ENCODE results near the gene RALB.
"Not testable (repeated sequence)": the region's sequence is repeated elsewhere in the genome, so short reads cannot be mapped to it uniquely, and the experiment has no call there.

RALB gene

DNA sequence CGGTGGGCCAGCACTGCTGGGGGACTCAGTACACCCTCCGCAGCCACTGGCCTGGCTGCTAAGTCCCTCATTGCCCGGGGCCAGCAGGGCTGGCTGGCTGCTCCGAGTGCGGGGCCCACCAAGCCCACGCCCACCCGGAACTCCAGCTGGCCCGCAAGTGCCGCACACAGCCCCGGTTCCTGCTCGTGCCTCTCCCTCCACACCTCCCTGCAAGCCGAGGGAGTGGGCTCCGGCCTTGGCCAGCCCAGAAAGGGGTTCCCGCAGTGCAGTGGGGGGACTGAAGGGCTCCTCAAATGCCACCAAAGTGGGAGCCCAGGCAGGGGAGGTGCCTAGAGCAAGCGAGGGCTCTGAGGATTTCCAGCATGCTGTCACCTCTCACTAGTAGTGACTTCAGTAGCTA lies 7.3 kb downstream of the RALB start:
- DNase-seq (ENCODE audit: extremely low spot score, insufficient read length, low read depth); FAIRE-seq: not testable (repeated sequence)

DNA sequence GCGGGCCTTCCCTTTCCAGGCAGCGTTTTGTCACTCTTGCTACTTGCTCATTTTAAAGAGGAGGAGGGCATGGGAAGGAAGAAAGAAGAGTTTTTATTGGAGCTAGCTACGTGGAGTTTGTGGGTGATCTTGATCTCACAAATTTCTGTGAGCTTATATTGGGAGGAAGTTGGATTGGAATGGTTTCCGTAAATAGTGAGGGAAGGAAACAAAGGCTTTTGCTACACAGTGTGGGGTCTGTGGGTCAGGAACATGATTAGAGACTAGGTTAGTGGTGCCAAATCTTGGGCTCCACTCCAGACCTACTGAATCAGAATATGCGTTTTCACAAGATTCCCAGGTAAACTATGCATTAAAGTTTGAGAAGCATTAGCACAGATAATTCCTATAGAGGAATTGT lies 8.1 kb downstream of the RALB start:
- DNase-seq (ENCODE audit: extremely low spot score, insufficient read length, low read depth) (no peak), FAIRE-seq (no peak)

DNA sequence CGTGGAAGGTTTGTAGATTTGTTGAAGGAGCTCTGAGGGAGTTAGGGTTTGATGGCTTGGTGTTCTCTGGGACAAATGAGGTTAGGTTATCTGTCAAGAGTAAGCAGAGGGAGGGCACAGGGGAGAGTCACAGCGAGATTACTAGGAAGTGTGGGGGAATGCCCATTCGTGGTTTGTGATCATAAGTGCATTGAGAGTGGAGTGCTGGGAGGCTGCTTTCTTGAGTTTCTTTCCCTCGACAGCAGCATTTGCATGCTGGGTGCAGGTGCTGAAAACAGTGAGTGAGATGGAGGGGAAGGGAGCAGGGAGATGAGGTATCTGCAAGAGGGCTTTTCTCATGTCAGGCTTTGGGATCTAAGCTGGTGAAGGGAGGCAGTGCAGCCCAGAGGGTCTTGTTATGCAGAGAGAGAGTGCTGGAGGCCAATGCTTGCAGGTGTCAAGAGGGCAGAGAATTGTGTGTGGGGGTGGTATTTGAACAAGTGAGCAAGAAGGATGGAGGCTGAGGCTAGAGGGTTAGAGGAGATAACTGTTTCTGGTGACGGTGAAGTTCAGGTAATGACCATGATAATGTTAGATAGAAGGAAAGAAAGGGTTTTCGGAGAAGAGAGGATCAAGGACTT lies 8.8 kb downstream of the RALB start:
- no peak for DNase-seq (ENCODE audit: extremely low spot score, insufficient read length, low read depth)
- FAIRE-seq: peak; percentile 75

DNA sequence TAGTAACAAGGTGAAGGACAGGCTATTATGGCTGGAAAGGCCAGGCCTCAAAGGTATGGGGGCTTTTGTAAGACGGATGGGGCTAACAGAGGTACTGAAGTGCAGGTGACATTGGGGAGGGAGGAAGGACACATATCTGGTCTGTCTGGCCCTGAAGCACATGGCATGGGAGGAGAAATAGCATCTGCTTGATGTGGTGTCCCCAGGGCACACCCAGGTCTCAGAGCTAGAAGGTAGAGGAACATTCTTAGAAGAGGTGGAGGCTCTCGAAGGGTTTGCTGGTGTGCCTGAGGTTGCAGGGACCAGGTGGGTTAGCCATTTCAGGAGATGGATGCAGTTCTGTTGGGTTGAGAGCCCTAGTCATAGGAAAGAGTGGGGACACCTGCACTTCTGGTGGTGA lies 9.5 kb downstream of the RALB start:
- FAIRE-seq: no peak
- DNase-seq (ENCODE audit: extremely low spot score, insufficient read length, low read depth): no peak

DNA sequence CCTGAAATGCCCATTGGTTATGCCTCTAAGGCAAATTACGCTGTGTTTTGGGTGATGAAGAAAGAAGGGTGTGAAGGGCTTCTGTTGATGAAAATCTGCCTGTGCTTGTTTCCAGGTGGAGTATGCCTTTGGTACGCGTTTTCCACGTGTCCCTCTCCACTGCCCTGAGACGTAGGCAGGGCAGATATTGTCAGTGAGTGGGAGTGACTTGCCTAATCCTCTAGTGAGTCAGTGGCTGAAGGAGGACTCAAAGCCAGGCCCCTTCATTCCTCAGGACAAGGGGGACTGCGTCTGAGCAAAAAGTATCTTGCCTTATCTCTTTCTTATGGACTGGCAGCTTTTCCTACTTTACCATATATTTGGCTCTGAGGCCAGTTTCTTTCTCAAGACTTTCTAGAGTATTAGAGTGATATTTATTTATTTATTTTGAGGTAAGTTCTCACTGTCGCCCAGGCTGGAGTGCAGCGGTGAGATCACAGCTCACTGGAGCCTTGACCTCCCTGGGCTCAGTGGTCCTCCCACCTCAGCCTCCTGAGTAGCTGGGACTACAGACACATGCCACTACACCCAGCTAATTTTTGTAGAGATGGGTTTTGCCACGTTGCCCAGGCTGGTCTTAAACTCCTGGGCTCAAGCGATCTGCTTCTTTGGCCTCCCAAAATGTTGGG lies 10.2 kb downstream of the RALB start:
- FAIRE-seq (no peak), DNase-seq (ENCODE audit: extremely low spot score, insufficient read length, low read depth) (no peak)

DNA sequence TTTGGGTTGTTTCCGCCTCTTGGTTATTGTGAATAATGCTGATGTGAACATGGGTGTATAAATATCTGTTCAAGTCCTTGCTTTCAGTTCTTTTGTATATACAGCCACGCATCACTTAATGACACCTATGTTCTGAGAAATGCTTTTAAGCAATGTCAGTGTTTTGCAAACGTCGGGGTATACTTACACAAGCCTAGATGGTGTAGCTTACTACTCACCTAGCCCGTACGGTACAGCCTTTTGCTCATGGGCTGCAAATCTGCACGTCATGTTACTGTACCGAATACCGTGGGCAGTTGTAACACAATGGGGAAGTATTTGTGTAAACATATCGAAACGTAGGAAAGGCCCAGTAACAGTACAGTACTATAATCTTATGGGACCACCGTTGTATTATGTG lies 12.4 kb downstream of the RALB start:
- DNase-seq (ENCODE audit: extremely low spot score, insufficient read length, low read depth): no peak
- FAIRE-seq: no peak

DNA sequence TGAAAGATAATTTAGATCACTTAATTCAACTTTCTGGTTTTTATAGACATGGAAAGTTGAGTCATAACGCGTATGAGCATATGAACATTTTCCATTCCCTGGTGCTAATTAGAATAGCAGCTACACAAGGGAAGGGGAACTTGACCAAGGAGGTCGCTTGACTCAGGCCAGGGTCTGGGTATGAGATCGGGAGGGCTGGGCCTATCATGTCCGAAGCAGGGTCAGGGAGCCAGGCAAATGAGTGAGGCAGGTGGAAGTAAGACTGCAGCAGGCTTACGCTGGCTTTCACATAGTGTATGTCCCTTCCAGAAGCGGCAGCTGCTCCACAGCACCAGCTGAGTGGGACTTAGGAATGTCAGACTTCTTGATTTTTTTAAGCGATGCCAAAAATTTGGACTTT lies 14.7 kb downstream of the RALB start:
- DNase-seq (ENCODE audit: extremely low spot score, insufficient read length, low read depth): no peak
- no peak for FAIRE-seq

DNA sequence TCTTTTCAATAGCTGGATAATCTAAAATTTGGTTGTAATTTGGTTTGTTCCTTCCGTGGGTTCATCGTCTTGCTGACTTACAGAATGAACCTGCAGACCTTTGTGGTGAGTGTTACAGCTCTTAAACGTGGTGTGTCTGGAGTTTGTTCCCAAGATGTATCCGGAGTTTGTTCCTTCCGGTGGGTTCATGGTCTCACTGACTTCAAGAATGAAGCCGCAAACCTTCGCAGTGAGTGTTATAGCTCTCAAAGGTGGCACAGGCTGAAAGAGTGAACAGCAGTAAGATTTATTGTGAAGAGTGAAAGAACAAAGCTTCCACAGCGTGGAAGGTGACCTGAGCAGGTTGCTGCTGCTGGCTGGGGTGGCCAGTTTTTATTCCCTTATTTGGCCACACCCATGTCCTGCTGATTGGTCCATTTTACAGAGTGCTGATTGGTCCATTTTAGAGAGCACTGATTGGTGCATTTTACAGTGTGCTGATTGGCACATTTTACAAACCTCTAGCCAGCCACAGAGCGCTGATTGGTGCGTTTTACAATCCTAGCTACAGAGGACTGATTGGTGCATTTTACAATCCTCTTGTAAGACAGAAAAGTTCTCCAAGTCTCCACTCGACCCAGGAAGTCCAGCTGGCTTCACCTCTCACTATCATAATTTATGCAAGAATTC lies 16.6 kb downstream of the RALB start:
- FAIRE-seq (no peak), DNase-seq (ENCODE audit: extremely low spot score, insufficient read length, low read depth) (no peak)

DNA sequence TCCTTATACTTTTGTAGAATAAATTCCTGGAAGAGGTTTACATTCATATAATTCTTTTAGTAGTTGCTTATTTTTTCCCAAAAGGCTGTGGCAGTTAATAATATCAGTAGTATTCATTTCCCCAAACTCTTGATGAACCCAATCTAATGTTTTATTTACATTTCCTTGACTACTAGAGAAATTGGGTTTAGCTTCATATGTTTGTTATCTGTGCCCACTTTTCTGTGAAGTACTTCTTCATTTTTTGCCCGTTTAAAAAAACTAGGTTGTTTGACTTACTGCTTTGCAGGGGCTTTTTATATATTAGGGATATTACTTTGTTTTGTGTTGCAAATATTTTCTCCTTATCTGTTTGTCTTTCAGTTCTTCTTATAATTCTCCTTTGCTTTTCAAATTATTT lies 17.2 kb downstream of the RALB start:
- no peak for DNase-seq (ENCODE audit: extremely low spot score, insufficient read length, low read depth)
- FAIRE-seq: no peak

DNA sequence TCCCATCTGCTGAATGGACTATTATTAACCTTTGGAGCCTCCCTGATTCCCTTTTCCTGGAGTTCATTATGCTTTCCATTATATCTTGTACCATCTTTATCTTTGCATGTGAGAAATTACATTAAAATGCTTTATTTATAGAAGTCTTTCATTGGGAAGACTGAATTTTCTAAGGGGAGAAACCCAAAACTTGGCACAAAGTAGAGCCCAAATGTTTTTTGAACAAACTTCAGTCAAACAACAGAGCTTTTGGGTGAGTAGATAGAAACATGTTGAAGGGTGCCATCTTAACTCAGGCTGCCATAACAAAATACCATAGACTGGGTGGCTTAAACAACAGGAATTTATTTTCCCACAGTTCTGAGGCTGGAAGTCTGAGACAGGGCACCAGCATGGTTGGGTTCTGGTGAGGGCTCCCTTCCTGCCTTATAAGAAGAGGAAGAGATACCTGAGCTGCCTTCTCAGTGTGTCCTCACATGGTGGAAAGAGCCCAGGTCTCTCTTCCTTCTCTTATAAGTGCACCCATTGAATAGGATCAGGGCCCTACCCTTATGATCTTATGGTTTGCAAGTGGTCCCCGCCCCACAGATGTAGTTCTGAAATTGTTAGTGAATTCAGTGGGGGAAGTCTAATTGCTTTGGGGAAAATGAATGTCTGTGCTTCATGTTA lies 19.2 kb downstream of the RALB start:
- DNase-seq (ENCODE audit: extremely low spot score, insufficient read length, low read depth) (no peak), FAIRE-seq (no peak)

DNA sequence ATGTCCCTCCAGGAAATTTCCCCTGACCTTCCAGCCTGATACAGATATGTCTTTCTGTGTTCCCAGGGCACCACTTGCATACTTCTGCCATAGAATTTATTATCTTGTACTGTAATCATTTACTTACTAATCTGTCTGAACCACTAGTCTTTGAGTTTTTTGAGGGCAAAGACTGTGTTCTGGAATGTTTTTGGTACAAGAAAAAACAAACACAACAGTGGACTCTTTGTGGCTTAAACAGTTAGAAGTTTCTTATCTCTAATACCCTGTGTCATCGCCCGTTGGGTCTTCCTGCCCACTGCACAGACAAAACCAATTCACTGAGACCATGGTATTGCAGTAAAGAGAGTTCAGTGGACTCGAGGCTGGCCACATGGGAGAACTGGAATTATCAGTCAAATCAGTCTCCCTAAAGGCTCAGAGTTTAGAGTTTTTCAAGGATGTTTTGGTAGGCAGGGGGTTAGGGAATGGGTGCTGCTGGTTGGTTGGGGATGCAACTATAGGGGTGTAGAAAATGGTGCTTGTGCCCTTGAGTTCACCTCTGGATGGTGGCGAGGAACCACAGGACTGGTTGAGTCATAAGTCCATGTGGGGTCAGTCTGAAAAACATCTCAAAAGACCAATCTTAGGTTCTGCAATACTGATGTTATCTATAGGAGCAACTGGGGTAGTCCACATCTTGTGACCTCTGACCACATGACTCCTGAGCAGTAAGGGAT lies 20.3 kb downstream of the RALB start:
- no peak for FAIRE-seq
- no peak for DNase-seq (ENCODE audit: extremely low spot score, insufficient read length, low read depth)

DNA sequence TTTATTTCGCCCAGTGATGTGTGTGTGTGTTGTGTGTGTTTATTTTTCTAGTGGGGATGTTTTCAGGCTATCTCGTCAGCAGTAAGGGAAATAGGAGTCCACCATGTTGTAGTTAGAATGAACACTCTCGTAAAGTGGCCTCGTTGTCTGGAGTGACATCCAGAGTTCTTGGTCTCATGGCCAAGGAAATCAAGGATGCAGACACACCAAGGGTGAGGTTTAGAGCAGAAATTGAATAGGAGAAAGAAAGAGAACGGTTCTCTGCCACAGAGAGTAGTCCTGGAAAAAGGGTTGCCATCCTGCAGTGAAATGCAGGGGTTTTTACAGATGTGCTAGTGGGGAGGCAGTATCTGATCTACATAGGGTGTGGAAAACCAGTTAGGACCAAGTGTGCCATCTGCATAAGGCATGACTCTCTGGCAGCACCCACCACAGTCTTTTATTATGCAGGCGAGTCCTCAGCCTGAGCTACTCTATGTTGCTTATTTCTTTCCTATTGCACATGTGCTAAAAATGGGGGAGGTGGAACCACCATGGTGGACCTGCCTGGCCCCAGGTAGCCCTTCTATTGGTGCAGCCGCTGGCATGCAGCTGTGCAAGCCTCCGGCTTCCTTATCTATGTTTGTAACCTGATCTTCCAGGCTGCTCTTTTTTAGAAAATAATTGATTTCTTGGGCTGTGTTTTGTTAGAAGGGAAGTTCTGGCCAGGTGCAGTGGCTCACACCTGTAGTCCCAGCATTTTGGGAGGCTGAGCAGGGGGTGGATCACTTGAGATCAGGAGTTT lies 23.2 kb downstream of the RALB start:
- DNase-seq (ENCODE audit: extremely low spot score, insufficient read length, low read depth): no peak
- FAIRE-seq: no peak

DNA sequence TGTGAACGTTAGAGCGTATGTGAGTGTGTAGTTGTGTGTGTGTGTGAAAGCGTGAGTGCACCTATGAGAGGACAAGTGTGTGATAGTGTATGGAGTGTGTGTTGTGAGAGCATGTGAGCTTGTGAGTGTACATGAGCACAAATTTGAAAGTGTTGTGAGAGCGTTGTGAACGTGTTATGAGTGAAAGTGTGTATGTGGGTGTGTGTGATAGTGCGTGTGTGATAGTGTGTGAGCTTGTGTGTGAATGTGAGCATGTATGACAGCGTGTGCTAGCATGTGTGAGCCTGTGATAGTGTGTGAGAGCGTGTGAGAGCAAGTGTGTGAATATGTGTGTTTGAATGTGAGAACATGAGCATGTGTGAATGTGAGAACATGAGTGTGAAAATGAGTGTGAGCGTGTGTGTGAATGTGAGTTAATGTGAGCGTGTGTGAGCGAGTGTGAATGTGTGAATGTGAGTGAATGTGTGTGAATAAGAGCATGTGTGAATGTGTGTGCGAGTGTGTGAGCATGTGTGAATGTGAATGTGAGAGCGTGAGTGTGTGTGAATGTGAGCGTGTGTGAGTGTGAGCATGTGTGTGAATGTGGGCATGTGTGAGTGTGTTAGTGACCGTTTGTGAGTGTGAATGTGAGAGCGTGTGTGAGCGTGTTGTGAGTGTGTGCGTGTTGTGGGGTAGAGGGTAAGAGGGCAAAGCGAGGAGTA lies 25.0 kb downstream of the RALB start:
- FAIRE-seq: peak; percentile 5
- DNase-seq (ENCODE audit: extremely low spot score, insufficient read length, low read depth): no peak

DNA sequence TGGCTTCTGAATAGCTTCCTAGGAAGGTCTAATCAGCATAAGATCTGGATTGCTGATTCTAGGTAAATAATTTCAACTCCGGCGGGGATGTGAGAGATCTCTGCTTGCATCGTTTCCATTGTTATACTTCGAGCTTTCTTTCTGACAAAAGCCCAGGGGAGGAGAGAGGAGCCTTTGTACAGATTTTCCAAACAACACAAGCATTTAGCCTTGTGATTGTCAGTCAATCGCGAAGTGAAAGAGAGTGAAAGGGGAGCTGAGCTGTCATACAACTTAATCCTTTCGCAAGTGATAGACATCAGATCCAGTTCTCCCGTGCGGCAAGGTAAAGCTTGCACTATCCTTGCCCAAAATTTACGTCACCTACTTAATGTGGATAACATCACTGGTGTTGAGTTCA lies 26.2 kb downstream of the RALB start:
- FAIRE-seq: no peak
- no peak for DNase-seq (ENCODE audit: extremely low spot score, insufficient read length, low read depth)

DNA sequence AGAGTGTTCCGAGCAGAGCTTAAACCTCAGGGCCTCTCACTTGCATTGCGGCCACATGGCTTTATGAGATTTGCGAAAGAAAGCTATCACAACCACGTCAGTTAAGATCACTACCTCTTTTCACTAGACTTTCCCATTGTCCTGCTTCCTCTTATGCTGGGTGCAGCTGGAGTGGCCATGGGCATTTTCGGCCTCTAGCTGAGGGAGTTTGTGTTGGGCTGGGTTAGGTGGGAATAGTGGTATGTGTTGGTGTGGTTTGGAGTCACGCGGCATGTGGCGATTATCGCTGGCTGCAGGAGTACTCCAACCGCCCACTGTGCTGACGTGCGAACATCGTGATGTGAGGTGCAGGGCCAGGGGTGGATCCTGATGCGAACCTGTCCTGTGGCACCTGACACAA lies 27.1 kb downstream of the RALB start:
- no peak for FAIRE-seq

DNA sequence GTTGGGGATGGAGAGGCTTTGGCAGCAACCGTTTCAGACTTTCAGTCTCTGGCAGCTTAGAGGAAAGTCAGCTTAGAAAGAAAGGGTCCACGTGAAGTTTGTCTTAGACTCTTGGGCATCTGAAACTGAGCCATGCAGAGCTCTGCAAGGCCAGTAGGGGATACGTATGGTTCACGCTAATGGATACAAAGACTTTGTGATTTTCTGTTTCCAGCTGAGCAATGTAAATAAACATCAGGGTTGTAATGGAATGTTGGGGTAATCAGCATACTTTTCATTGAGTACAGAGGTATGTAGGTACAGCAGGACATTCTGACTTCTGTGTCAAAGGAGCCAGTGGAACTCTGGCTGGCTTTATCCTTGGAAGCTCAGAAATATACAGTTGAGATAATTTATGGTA lies 31.0 kb downstream of the RALB start:
- FAIRE-seq: no peak

More for the DNA sequence above, 27.1 kb downstream of the RALB start:
- DNase-seq (ENCODE audit: extremely low spot score, insufficient read length, low read depth): no peak

DNA sequence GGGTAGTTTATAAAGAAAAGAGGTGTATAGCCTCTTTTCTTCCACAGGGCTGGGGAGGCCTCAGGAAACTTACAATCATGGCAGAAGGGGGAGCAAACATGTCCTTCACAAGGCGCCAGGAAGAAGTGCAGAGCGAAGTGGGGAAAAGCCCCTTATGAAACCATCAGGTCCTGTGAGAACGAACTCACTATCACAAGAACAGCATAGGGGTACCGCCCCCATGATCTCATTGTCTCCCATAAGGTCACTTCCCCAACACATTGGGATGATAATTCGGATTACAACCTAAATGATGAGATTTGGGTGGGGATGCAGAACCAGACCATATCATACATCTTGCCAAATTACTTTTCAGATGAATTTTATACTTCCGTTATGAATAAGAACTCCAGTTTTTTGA lies 32.4 kb downstream of the RALB start:
- DNase-seq (ENCODE audit: extremely low spot score, insufficient read length, low read depth): no peak
- FAIRE-seq: no peak

More for the DNA sequence above, 31.0 kb downstream of the RALB start:
- DNase-seq (ENCODE audit: extremely low spot score, insufficient read length, low read depth): no peak

DNA sequence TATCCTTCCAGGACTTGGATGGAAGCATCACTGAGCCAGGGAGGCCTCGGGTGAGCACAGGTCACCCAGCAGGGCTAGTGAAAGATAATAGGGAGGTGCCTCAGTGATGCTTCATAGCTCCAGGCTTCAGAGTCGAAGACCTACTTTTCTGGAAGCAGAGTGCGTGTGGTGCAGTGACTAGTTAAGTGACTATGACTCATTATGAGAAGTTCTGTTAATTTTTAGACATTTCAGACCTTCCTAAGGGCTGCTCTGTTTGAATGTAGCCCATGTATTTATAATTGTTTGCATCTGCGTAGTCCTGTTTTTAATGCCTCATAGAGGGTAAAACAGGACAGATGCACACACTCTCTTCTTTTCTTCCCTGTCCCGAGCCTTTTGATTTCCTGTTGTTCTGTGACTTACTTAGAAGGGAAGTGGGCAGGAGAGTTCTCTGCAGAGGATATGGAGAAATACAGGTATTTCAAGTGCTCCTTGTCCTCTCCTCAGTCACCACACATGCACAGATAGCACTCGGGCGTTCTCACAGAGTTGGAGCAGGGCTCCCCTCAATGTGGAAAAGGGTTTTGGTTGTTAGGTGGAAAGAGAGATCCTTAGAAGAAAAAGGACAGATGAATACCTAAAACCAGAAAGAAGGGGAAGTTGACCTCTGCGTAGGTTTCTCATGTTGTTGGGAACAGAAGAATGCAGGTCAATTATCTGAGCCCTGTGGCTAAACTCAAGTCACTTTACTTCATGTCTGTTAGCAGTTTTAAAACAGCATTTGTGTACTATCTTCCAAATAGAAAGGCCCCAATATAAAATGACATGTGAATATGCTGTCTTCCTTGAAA lies 34.7 kb downstream of the RALB start:
- DNase-seq (ENCODE audit: extremely low spot score, insufficient read length, low read depth) (peak; percentile 52), FAIRE-seq (peak; percentile 95)
